HG03064 (cell line): ENCODE measurements around the gene ANXA1.
"Not testable (repeated sequence)": the region's sequence is repeated elsewhere in the genome, so short reads cannot be mapped to it uniquely, and the experiment has no call there.

Experiments
- ATAC-seq: cut with Tn5 transposase; IDR thresholded peaks from one replicate; pipeline ENCODE4 v1.9.1; 2021; ENCODE audit warnings: low read depth; ENCODE audit not compliant: unreplicated experiment

The ANXA1 gene

GRCh38 chr9:73151653-73152542, at the start of gene ANXA1:
Gene ANXA1 (plus strand): TSS chr9:73151865. CDS start chr9:73158536, 6,671 bp downstream.
- no peak for ATAC-seq

GRCh38 chr9:73104342-73104741, 47.3 kb upstream of the ANXA1 start:
- no peak for ATAC-seq

GRCh38 chr9:73104921-73105320, 46.7 kb upstream of the ANXA1 start:
- ATAC-seq, result no peak

GRCh38 chr9:73107489-73108069, 44.1 kb upstream of the ANXA1 start:
- not testable (repeated sequence) for ATAC-seq

- no peak for ATAC-seq
Observed at GRCh38 chr9:73114058-73114457, 37.6 kb upstream of the ANXA1 start.

- no peak for ATAC-seq
Observed at GRCh38 chr9:73114958-73115357, 36.7 kb upstream of the ANXA1 start.

- ATAC-seq, result no peak
Observed at GRCh38 chr9:73116031-73116430, 35.6 kb upstream of the ANXA1 start.

- no peak for ATAC-seq
Observed at GRCh38 chr9:73116880-73117279, 34.8 kb upstream of the ANXA1 start.

- no peak for ATAC-seq
Observed at GRCh38 chr9:73118286-73118685, 33.4 kb upstream of the ANXA1 start.

GRCh38 chr9:73118898-73119554, 32.6 kb upstream of the ANXA1 start:
- no peak for ATAC-seq

- ATAC-seq, result no peak
Observed at GRCh38 chr9:73121375-73121935, 30.2 kb upstream of the ANXA1 start.

GRCh38 chr9:73125651-73126050, 26.0 kb upstream of the ANXA1 start:
- no peak for ATAC-seq

GRCh38 chr9:73129941-73130685, 21.6 kb upstream of the ANXA1 start:
- no peak for ATAC-seq

GRCh38 chr9:73131461-73131860, 20.2 kb upstream of the ANXA1 start:
- no peak for ATAC-seq

GRCh38 chr9:73132034-73132776, 19.5 kb upstream of the ANXA1 start:
- peak; percentile 95 for ATAC-seq

- ATAC-seq, result no peak
Observed at GRCh38 chr9:73133022-73133651, 18.5 kb upstream of the ANXA1 start.

GRCh38 chr9:73133921-73134407, 17.7 kb upstream of the ANXA1 start:
- ATAC-seq, result peak; percentile 41

GRCh38 chr9:73135394-73135793, 16.3 kb upstream of the ANXA1 start:
- no peak for ATAC-seq

- ATAC-seq, result no peak
Observed at GRCh38 chr9:73137286-73137899, 14.3 kb upstream of the ANXA1 start.
